HG02571 (cell line): Measurements from ENCODE around the gene SECISBP2L.
A peak's percentile ranks its signal among the peaks of the same experiment; 100 is the strongest.
"Not testable (repeated sequence)": the region's sequence is repeated elsewhere in the genome, so short reads cannot be mapped to it uniquely, and the experiment has no call there.

Experiments
- ATAC-seq: cut with Tn5 transposase; IDR thresholded peaks from one replicate; pipeline ENCODE4 v1.9.1; 2021; ENCODE audit warnings: mild to moderate bottlenecking, moderate library complexity; ENCODE audit not compliant: unreplicated experiment

The SECISBP2L gene

GRCh38 chr15:48996276-48996675 lies 50.0 kb downstream of the SECISBP2L start:
- ATAC-seq = no peak

DNA sequence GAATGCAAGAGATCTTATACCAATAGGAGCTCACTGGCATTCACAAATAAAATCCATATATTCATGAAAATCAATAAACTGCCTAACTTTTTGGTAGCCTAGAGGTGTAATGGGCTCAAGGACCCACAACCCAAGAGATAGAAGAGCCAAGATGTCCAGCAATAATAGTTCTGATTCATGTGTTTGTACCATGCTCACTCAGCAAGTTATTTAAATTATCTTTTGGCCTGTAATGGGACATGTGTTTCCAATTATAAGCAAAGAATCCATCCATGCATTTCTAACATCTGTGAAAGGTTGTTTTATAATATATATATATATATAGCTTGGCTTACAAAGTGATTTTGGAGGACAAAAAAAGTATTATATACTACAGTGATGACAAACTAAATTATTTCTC lies 52.9 kb downstream of the SECISBP2L start:
- ATAC-seq = no peak

- no peak for ATAC-seq
Observed at GRCh38 chr15:48992545-48992944, 53.7 kb downstream of the SECISBP2L start.

DNA sequence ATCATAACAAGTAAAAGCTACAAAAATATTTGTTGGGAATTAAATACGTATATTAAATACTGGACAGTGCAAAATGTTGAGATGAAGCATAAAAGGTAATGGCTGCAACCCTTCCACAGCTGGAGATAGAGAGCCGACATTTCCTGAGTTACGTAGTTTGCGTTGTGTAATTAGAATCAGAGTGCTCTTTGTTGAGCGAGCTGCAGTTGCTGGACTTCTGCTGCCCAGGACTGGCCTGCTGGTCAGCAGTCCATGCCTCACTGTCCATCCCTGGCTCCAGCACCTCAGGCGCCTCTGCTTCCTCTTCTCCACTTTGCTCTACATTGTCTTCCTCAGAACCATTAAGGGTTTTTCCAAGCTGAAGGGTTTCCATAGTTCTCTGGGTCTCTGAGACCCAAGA lies 54.1 kb downstream of the SECISBP2L start:
- no peak for ATAC-seq

- ATAC-seq = no peak
Observed at GRCh38 chr15:48989170-48989569, 57.1 kb downstream of the SECISBP2L start.

- no peak for ATAC-seq
Observed at GRCh38 chr15:48987142-48987541, 59.1 kb downstream of the SECISBP2L start.

- ATAC-seq = no peak
Observed at GRCh38 chr15:48986240-48986639, 60.0 kb downstream of the SECISBP2L start.

GRCh38 chr15:48985516-48985915 lies 60.7 kb downstream of the SECISBP2L start:
- ATAC-seq = no peak

DNA sequence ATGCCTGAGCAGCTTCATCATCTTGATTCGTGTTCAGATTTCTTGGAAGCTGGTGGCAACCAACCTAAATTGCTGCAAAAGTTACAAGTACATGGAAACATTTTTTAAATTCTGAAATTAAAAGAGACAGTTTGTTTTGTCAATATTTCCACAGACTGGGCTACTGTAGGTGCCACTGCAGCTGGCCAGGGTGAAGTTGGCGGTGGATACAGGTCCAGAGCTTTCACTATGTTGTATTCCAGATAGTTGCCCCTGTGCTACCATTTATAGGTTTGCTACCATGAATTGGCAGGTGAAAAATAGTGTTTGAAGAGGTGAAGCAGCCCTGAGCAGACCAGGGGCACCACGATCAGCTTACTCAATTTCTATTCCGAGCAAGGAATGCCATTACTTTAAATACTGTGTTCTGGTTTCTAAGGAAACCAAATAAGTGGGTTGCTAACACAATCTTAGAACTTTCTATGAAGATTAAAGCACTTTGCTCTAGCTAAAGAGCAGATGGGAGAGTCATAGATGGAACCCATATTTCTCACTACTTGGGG lies 61.4 kb downstream of the SECISBP2L start:
- ATAC-seq = no peak

DNA sequence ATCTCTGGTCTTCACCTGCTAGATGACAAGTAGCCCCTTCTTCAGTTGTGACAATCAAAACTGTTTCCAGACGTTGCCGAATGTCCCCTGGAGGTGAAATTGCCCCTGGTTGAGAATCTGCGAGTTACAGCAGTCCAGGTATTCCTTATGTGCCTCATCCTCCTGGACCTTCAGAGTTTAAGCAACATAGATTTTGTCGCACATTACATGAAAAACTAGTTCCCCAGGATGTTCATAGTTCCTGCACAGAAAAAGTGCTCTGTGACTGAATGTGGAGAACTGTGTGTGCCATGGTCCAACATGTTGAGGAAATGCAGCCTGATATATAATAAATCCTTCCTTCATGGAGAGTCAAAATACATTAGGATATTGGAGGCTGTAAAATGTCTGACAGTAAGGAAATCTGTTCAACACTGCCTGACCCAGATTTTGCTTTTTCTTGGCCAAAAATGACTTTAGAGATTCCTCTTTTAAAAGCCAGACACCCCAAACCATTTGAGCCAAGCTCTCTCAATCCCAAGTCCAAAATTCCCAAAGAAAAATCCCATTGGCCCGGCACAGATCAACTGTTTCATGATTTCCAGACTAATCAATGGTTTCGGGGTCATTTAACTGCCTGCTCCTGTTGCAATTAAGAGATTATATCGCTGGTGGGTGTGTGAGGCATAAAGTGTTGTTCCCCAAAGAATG lies 62.1 kb downstream of the SECISBP2L start:
- ATAC-seq = no peak

- no peak for ATAC-seq
Observed at GRCh38 chr15:48983300-48983699, 62.9 kb downstream of the SECISBP2L start.

DNA sequence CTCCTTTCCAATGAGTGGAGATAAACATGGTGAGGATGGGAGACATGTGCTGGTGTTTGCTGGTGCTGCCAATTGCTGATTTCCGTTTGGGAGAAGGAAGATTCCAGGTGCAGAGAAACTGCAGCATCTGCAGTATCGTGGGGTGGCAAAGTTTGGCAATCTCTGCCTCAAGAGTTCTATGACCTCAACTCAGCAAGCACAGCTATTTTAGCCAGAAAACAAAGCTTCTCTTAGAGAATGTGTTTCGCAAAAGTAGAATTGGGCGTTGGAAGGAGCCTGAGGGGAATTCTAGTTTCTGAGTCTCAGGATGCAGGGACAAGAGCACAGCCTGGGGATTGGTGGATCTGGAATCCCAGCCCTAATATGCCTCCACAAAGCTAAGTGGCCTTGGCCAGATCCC lies 64.3 kb downstream of the SECISBP2L start:
- no peak for ATAC-seq

DNA sequence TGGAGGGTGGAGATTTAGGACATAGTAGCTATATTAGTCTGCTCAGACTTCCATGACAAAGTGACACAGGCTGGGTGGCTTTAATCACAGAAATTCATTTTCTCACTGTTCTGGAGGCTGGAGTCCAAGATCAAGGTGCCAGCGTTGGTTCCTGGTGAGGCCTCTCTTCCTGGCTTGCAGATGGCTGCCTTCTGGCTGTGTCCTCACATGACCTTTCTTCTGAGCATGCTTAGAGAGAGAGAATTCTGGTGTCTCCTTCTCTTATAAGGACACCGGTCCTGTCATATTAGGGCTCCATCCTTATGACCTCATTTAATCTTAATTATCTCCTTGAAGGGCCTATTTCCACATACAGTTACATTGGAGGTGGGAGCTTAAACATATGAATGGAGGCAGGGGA lies 67.6 kb downstream of the SECISBP2L start:
- no peak for ATAC-seq

DNA sequence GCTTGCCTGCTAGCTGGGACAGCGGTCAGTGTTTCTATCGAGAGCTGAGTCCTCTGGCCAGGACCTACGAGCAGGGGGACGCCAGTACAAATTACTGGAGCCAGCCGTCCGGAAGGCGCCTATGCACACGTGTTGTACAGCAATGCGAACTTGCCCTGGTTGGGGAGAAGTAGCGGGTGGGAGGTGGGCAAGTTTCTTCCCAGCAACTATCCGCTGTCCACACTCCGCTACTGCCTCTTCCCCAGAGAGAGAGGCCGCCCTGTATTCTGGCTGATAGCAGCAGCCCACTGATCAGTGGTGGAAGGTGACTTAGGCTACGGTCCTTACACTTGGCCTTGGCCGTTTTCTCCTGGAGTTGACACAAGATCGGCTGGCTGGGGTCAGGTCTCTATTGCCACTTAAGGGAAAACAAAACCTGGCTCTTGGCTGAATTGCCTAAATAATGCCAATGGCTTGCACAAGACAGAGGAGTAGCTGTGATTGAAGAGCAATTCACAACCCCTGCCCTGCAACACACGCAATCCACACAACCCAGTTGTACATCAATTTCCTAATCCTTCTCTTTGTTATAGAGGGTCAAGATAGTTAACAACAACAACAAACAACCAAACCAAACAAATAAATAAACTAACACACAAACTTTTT lies 69.7 kb downstream of the SECISBP2L start:
- ATAC-seq = no peak

DNA sequence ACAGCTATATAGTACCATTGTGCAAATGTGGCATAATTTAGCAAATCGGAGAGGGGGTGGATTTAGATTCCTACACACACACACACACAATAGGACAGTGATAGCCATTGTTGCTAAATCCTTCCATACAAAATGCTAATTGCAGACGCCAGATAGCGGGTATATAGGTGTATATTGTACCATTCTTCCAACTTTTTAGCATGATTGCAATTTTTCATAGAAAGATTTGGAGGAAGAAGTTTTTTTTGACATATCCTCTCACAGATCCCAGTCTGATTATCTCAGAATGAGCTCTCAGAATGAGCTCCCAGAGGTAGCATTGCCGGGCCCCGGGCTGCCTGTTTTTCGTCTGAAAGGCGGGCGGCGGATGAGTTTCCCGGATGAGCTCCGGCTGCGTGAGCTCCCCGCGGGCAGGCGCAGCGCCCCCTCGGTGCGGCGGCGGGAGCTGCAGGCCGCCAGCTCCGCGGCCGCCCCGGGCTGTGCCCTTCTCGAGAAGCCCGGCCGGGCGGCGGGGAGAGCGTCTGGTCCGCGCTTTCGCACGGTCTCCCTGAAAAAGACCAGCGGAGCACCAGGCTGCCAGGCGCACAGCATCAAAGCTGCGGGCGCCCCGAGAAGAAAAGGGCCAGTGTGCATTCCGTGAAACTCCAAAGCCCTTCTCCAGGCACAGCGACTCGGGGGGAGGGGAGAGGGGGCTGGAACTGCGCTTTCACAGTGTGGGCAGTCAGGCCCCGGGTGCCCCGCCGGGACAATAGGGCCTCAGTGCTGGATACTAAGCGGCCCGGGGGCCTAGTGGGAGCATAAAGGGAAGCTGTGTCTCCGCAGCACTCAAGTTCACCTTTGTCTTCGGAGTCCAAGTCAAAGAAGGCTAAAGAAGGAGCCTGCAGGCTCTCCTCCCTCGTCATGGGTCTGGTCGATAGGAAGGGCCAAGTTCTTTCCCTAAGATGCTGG lies 70.5 kb downstream of the SECISBP2L start:
- ATAC-seq = peak; percentile 95

DNA sequence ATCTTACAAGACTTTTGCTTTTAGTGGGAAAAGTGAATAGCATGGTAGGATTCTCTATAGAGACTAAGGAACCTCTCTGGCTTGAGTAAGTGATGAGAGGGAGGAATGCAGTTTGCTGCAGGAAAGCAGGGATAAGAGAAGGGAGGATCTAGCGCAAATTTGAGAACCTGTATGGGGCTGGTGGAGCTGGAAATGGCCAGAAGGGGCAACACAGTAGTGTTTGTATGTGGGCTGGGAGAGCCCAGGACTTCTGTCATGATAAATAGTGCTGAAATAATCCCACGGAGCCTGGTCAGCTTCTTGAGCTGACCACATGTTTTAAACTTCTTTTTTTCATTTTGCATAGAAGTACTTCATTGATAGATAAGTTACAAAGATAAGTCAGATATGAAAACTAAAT lies 71.4 kb downstream of the SECISBP2L start:
- ATAC-seq = no peak

DNA sequence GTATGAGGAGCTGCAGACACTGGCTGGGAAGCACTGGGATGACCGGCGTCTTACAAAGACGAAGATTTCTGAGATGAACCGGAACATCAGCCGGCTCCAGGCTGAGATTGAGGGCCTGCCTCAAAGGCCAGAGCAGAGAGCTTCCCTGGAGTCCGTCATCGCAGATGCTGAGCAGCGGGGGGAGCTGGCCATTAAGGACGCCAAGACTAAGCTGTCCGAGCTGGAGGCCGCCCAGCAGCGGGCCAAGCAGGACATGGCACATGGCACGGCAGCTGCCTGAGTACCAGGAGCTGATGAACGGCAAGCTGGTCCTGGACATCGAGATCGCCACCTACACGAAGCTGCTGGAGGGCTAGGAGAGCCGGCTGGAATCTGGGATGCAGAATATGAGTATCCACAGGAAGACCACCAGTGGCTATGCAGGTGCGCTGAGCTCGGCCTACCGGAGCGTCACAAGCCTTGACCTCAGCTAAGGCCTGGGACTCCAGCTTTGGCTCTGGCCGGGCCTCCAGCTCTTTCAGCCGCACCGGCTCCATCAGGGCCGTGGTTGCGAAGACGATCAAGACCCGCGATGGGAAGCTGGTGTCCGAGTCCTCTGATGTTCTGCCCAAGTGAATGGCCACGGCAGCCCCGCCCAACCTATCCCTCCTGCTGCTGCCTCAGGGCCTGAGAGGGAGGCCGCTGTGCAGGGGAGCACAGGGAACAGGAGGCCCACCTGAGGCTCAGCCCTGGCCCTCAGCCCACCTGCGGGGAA lies 73.3 kb downstream of the SECISBP2L start:
- no peak for ATAC-seq

GRCh38 chr15:48970926-48971325 lies 75.3 kb downstream of the SECISBP2L start:
- not testable (repeated sequence) for ATAC-seq

DNA sequence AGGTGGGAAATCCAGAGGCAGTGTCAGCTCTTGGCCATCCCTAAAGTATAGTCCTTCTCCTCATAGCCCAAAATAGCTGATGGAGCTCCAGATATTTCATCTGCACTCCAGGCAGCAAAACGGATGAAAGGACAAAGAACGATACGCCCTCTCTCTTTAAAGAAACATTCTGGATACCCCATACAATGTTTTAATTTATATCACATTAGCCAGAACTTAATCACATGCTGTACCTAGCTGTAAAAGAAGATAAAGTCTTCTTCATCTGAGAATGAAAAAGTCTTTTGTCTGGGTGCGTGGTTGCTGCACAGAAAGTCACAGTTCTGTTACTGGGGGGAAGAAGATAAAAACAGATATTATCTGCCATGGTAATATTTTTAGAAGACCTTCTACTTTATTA lies 78.2 kb downstream of the SECISBP2L start:
- ATAC-seq = no peak

DNA sequence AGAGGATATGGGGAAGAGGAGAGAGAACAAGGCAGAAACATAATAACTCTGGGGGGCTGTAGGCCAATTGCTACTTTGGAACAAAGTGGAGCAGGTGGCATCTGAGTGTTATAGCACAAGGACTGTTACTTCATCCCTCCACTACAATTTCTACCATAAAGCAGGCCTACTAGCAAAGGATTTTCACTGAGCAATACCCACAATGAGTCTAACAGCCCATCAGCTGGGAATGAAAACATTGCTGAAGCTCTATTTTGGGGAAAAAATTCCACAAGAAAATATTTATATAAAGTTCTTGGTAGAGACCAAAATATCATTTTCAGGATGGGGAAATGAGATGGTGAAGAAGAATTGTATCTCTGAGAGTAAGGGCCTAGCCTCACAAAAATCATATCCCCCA lies 78.9 kb downstream of the SECISBP2L start:
- no peak for ATAC-seq
